HCT116 (cell line): Measurements from ENCODE around the gene ACAT1.

Experiments
- CTCF ChIP-seq, 3 experiments: fragments of 200-600 bp in 1 of 3; sonication (generic) in 1 of 3; IDR thresholded peaks in 2 of 3; conservative IDR thresholded peaks in 1 of 3; 2 replicates each; pipeline ENCODE4 v1.5.1; 2012 to 2017; ENCODE audit warnings: low read depth in 2 of 3, low read length in 2 of 3, antibody characterized with exemption in 1 of 3, borderline replicate concordance in 1 of 3, control low read depth in 1 of 3, mild to moderate bottlenecking in 1 of 3, mixed read lengths in 1 of 3, mixed run types in 1 of 3, moderate library complexity in 1 of 3; ENCODE audit not compliant: insufficient read depth in 1 of 3
- EZH2 ChIP-seq: fragments of 200-600 bp; sonication (generic); IDR thresholded peaks from 2 replicates; pipeline ENCODE4 v1.6.1; 2017; ENCODE audit warnings: antibody characterized with exemption, mixed run types
- EZH2phosphoT487 ChIP-seq: fragments of 200-600 bp; IDR thresholded peaks from 2 replicates; pipeline ENCODE4 v1.6.1; 2018; ENCODE audit warnings: antibody characterized with exemption, borderline replicate concordance
- FOSL1 ChIP-seq: IDR thresholded peaks from 2 replicates; pipeline ENCODE4 v1.6.1; 2012; ENCODE audit warnings: low read depth
- JUND ChIP-seq: IDR thresholded peaks from 2 replicates; pipeline ENCODE4 v1.6.1; 2012
- MAX ChIP-seq: IDR thresholded peaks from 2 replicates; pipeline ENCODE4 v1.6.1; 2012
- POLR2A ChIP-seq: IDR thresholded peaks from 2 replicates; pipeline ENCODE4 v1.7.0; 2011; ENCODE audit warnings: borderline replicate concordance; ENCODE audit not compliant: insufficient read depth, insufficient read length; ENCODE audit errors: extremely low read depth
- POLR2AphosphoS5 ChIP-seq: IDR thresholded peaks from 2 replicates; pipeline ENCODE4 v1.6.1; 2011; ENCODE audit warnings: mild to moderate bottlenecking, low read depth, low read length, moderate library complexity
- RAD21 ChIP-seq: IDR thresholded peaks from 2 replicates; pipeline ENCODE4 v1.6.1; 2012; ENCODE audit warnings: low read depth, mild to moderate bottlenecking
- SIN3A ChIP-seq: IDR thresholded peaks from 2 replicates; pipeline ENCODE4 v1.6.1; 2012; ENCODE audit warnings: low read depth
- SP1 ChIP-seq: IDR thresholded peaks from 2 replicates; pipeline ENCODE4 v1.6.1; 2012; ENCODE audit warnings: low read depth
- ZFX ChIP-seq: fragments of 450-650 bp; IDR thresholded peaks from 2 replicates; pipeline ENCODE4 v1.6.1; 2017
- ZNF274 ChIP-seq: fragments of 200-500 bp; sonication (Bioruptor generic); IDR thresholded peaks from 2 replicates; pipeline ENCODE4 v1.6.1; 2014; ENCODE audit warnings: mild to moderate bottlenecking, low read depth, low read length, inconsistent platforms

GRCh38 chr11:108196901-108197300 lies 75.5 kb downstream of the ACAT1 start:
- TF ChIP-seq CTCF (IDR thresholded peaks at IDR 0.05 in 2 of 3, conservative IDR thresholded peaks at IDR 0.05 in 1 of 3; ENCODE audit: borderline replicate concordance in 1 of 3, insufficient read depth in 1 of 3, low read depth in 2 of 3, low read length in 2 of 3) (no peak), RAD21 (no peak), POLR2A (no peak), JUND (no peak), POLR2AphosphoS5 (no peak), SP1 (no peak), EZH2phosphoT487 (no peak), SIN3A (no peak), EZH2 (no peak), ZNF274 (no peak), MAX (no peak), ZFX (no peak), FOSL1 (no peak)
